Measurements from ENCODE around the gene HEMK1.

The HEMK1 gene

GRCh38 chr3:50617096-50617791 is 47.9 kb downstream of the HEMK1 start, which contains the start of gene MAPKAPK3:
Gene MAPKAPK3 (plus strand): TSS chr3:50617151. CDS start chr3:50617566, 415 bp downstream.
- DNase-seq: no peak

DNA sequence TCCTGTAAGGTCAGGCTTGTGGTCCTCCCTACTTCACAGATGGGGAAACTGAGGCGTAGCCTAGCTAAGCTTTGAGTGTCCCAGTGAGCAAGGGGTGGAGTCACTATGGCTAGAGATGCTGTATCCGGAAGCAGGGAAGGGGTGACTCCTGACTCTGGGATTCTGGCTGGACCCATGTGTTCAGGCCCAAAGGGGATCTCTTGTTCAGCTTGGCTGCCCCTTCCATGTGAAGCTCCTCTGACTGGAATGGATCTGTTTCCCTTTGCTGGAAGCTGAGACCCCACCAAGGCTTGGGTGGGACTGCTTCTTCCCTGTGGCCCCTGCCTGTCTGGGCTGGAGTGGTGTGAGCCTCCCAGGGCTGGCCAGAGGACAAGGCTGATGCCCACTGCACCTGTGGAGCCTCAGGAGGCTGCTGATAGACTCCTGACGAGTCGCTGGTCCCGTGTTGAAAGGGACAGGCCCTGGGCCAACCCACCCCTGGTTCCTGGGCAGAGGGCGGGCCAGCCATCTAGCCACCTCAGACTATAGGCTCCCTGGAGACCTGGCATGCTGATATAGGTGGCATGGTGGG is 48.7 kb downstream of the HEMK1 start:
- no peak for DNase-seq

GRCh38 chr3:50620420-50620819 is 51.1 kb downstream of the HEMK1 start:
- no peak for DNase-seq

- DNase-seq: no peak
These were observed 51.5 kb downstream of the HEMK1 start for GRCh38 chr3:50620820-50621219.

- DNase-seq: no peak
These were observed 53.6 kb downstream of the HEMK1 start for GRCh38 chr3:50622881-50623280.

DNA sequence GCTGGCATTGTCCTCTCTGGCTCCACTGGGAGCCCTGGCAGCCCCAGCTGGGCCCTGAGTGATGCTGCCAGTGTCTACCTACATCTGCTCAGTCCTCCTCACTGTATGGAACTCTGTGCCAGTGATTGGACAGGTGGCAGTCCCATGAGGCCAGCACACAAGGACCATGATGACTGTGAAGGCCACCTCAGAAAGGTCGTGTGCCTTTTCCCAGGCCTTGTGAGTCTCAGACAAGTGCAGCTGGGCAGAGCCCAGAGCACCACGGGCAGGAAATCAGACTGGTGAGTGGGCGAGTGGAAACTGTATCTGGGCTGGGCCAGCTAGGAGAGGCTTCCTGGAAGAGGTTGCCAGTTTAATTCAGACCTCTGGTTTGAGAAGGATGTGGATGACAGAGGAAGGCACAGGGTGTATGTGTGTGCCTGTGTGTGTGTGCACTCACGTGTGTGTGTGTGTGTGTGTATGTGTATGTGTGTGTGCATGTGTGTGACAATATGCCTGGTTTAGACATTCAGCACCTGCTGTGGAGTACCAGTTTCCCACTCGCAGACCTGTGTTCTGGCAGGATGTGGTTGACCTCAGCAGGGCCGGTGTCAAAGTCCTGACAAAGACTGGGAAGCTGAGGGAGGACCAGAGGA is 54.6 kb downstream of the HEMK1 start:
- no peak for DNase-seq

- no peak for DNase-seq
These were observed 55.3 kb downstream of the HEMK1 start for GRCh38 chr3:50624634-50625033.

DNA sequence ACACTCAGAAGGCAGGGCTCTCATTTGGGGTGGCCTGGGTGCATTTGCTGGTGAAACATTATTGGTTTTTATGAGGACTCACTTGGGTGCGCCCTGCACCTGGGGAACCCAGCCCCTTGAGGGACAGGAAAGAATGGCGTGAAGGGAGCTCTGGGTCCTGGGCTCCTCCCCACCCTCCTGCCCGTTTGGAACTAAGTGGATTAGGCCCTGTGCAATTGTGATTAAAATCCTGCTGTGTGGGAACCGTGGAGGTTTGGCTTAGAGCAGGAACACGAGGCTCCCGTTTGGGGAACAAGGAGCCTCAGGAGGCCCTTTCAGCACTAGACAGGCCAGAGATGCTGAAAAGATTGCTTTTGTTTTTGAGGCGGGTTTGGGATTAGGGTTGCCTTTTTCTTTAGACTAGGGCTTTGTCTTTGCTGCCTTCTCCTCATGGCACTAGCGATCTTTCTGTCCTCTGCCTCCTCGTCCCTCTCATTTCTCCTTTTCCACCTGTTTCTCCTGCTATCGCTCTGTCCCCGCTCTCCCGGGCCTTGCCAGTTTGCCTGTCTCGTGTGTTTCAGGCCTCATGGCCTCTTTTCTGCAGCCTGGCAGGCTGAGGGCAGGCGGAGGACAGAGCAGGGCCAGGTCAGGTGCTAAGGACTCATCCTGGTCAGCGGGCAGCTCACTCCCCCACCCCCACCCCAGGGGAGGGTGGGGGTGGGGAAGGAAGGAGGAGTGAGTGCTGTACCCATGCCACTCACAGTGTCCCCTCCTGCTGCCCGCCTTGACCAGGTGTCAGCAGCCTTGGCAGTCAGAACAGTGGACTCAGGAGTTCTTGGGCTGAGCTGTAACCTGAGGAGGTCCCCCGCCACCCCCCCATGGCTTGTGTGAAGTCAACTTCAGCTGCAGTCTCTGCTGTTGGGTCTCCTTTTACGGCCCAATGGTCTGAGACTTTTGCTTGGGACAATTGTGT is 56.2 kb downstream of the HEMK1 start:
- no peak for DNase-seq

DNA sequence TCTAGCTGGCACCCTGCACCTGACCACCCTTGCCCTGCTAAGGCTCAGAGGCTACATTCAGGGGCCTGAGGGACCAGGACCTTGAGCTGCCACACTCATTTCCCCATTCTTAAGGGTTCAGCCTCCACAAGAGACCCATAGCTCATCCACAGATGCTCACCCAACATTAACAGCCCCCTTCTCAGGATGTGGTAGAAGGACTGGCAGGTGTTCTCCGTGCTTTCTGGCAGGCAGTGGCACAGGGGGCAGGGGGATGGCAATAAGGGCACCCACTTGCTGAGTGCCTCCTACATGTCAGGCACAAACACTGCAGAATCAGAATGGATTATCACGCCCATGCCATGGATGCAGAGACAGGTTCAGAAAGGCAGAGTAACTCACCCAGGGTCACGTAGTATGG is 57.1 kb downstream of the HEMK1 start:
- DNase-seq: no peak

GRCh38 chr3:50627407-50628051 is 58.2 kb downstream of the HEMK1 start:
- DNase-seq: no peak

GRCh38 chr3:50628601-50629000 is 59.3 kb downstream of the HEMK1 start:
- no peak for DNase-seq

GRCh38 chr3:50630394-50630793 is 61.1 kb downstream of the HEMK1 start:
- no peak for DNase-seq

- DNase-seq: no peak
These were observed 61.6 kb downstream of the HEMK1 start for GRCh38 chr3:50630877-50631276.

- no peak for DNase-seq
These were observed 63.1 kb downstream of the HEMK1 start for GRCh38 chr3:50632450-50632849.

- no peak for DNase-seq
These were observed 64.0 kb downstream of the HEMK1 start for GRCh38 chr3:50633230-50633790.

DNA sequence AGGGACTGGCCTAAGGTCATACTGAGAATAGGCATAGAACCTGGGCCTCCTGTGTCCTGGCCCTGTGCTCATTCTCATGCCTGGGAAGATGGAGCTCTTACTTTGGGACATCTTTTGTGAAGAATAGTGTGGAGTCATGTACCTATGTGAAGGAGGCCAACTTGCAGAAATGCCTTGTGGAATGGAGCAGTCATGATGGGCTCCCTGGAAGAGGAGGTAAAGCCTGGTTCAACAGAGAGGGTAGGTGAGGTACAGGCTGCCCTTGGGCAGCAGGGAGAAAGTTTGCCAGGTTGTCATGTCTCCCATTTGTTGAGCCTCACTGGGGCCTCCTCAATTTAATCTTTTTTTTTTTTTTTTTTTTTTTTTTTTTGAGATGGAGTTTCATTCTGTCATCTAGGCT is 65.7 kb downstream of the HEMK1 start:
- no peak for DNase-seq

DNA sequence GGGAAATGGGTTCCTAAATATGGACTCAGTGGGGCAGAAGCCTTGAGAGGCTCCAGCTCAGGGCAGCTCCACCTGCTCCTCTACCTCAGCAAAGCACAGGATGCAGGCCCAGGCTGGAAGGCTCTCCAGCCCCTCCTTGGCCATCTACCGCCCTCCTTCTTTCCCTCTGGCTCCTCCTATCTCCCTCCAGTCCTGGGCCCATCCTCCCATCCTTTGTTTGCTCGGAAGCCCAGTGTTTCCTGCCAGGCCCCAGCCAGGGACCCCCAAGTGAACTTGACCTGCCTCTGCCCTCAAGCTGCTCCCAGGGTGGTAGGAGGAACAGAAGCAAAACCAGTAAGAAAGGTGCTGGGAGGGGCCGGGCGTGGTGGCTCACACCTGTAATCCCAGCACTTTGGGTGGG is 67.7 kb downstream of the HEMK1 start:
- no peak for DNase-seq

DNA sequence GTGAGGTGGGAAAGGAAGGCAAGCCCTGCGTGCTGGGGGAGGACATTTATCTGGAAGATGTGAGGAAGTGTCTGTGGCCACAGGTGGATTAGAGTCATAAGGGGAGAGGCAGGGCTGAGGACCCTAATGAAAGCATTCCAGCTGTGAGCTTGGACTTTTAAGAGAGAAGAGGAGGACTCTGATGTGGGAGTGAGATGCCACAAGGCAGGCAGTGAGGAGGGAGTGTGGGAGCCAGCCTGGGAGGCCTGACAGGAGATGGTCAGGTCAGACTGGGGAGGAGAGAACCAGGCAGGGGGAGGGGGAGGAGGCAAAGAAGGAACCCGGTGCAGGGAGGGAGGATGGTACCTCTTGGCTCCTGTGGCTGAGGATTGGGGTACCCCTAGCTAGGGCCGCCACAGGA is 68.6 kb downstream of the HEMK1 start:
- DNase-seq: no peak

- DNase-seq: no peak
These were observed 69.8 kb downstream of the HEMK1 start for GRCh38 chr3:50639055-50639494.

DNA sequence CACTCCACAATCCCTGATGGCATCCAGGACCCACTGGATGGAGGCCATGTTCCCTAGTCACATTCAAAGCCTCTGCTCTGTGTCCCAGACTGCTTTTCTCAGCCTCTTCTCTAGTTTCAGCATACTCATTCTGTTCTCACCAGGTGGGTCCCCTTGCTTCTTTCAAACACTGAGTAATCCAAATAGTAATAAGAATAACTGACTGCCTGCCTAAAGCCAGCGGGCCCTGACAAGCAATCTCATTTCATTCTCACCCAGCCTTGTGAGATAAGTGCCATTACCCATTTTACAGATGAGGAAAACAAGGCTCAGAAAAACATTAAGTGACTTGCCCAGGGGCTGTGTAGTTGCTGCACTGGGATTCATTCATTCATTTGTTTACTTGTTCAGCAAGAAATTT is 73.1 kb downstream of the HEMK1 start:
- DNase-seq: no peak

DNA sequence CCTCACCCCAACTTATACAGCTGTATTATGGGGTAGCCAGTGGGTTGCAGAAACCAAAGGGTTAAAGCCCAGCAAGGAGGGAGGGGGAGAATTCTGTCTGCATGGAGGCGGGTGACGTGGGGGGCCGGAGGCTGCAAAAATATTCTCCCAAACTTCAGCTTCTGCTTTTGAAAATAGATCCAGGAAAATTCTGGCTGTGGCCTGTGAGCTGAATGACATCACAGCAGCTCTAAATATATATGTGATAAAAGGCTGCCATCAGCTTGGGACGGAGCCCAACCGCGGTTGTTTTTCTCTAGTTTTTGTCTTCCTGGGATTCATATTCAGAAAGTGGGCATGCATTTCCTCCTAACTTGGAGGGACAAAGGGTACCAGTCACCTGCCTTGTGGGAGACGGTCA is 75.2 kb downstream of the HEMK1 start:
- DNase-seq: no peak

DNA sequence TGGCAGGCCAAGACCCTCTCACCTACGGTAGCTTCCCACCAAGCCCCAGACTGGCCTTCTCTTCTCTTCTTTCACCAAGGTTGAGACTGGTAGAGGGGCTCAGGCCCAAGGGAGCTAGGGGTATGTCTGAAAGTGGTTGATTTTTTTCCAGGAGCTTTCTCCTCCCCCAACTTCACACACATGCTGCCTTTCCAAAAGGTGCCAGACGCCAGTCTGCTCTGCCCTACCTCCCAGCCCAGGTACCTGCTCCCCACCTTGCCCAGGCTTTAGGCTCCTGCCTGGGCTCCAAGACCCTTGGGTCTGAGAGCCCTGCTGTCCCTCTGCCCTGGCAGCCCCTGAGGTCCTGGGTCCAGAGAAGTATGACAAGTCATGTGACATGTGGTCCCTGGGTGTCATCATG is 76.1 kb downstream of the HEMK1 start:
- no peak for DNase-seq

All from NCI-H2227 treated with DMSO at 0.1 percent for 48 hours (cell line).